Measurements from ENCODE around the gene FAM47E. TPM values are rescaled to one million over a fixed set of nuclear protein-coding genes. Genes with fewer than 3 reads are reported as not detected.

Gene FAM47E
- total RNA-seq, 1 experiment from 2014 or later, result 1.0 TPM

DNA sequence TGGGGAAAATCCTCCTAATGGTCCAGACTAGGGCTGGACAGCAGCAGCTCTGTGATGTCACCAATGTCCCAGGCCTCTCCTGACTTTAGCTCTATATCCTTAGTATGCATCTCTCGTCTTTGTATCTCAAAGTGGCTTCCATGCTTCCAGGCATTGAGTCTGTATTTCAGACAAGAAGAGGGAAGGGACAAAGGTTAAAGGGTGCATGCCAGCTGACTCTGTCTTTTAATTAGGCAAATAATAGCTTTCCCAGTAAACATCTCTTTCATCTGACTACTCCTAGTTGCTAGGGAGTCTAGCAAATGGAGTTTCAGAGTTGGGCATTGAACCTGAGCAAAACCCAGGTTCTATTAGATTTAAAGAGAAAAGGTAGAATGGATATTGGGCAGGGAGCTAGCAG lies 5.4 kb downstream of the FAM47E start:
- H3K4me1 Mint-ChIP-seq (ENCODE audit: insufficient read depth, unreplicated experiment), result no peaks in the 10 kb centered on the region
- peaks cover 22% of the 10 kb centered on the region for H3K27me3 Mint-ChIP-seq (ENCODE audit: insufficient read depth, unreplicated experiment)
- H3K27ac Mint-ChIP-seq (ENCODE audit: low read depth, unreplicated experiment), result no peak overlapping the region
- intact Hi-C loops (cut with micrococcal nuclease), result loop anchor here (10.0 kb wide), 1 partner anchor 118 kb away; no protein-coding TSS in a partner anchor
- no peak for DNase-seq (ENCODE audit: unreplicated experiment)
- CTCF ChIA-PET, result interaction anchor here (1.2 kb wide), 1 partner anchor 30 kb away, joined by 4 read pairs; no protein-coding TSS in a partner anchor
- H3K9me3 Mint-ChIP-seq (ENCODE audit: unreplicated experiment), result no peaks in the 10 kb centered on the region
- H3K4me3 Mint-ChIP-seq (ENCODE audit: unreplicated experiment), result no peak overlapping the region
- H3K36me3 Mint-ChIP-seq (ENCODE audit: insufficient read depth, unreplicated experiment), result no peaks in the 10 kb centered on the region
- TF ChIP-seq, protein P1, sequence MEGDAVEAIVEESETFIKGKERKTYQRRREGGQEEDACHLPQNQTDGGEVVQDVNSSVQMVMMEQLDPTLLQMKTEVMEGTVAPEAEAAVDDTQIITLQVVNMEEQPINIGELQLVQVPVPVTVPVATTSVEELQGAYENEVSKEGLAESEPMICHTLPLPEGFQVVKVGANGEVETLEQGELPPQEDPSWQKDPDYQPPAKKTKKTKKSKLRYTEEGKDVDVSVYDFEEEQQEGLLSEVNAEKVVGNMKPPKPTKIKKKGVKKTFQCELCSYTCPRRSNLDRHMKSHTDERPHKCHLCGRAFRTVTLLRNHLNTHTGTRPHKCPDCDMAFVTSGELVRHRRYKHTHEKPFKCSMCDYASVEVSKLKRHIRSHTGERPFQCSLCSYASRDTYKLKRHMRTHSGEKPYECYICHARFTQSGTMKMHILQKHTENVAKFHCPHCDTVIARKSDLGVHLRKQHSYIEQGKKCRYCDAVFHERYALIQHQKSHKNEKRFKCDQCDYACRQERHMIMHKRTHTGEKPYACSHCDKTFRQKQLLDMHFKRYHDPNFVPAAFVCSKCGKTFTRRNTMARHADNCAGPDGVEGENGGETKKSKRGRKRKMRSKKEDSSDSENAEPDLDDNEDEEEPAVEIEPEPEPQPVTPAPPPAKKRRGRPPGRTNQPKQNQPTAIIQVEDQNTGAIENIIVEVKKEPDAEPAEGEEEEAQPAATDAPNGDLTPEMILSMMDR (IDR thresholded peaks at IDR 0.05; ENCODE audit: unreplicated experiment), result no peak
- no TSS peak for BruUV-seq (replicated peaks)
- POLR2A ChIA-PET, result interaction anchor here (0.6 kb wide), 2 partner anchors 44 to 49 kb away, joined by 3 read pairs; no protein-coding TSS in a partner anchor

DNA sequence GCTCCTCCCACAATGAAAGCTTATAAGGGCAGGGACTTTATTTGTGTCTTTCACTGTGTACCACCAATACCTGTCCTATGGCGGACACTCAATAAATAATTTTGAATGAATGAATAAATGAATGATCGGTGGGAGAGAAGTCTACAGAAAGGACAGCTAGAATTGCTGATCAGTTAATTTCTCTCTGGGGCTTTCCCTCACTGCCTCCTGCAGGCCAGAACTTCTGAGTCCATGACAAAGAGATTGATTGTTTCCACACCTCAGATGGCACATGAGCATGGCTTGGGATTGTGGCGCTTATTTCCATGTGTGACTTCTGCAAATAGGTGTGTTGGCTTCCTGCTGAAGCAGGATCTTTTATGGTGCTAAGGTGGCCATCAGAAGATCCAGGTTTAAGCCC lies 6.3 kb downstream of the FAM47E start:
- no peak for DNase-seq (ENCODE audit: unreplicated experiment)
- Mint-ChIP-seq H3K27me3 (ENCODE audit: insufficient read depth, unreplicated experiment) (peaks cover 22% of the 10 kb centered on the region), H3K27ac (ENCODE audit: low read depth, unreplicated experiment) (no peak overlapping the region), H3K9me3 (ENCODE audit: unreplicated experiment) (no peaks in the 10 kb centered on the region), H3K4me1 (ENCODE audit: insufficient read depth, unreplicated experiment) (no peaks in the 10 kb centered on the region), H3K4me3 (ENCODE audit: unreplicated experiment) (no peak overlapping the region), H3K36me3 (ENCODE audit: insufficient read depth, unreplicated experiment) (no peaks in the 10 kb centered on the region)
- ChIA-PET POLR2A (no interaction called here), CTCF (no interaction called here)
- no TSS peak for BruUV-seq (replicated peaks)
- TF ChIP-seq, protein P1 (IDR thresholded peaks at IDR 0.05; ENCODE audit: unreplicated experiment), result no peak
- intact Hi-C loops (cut with micrococcal nuclease), result loop anchor here (10.0 kb wide), 1 partner anchor 117 kb away; no protein-coding TSS in a partner anchor

DNA sequence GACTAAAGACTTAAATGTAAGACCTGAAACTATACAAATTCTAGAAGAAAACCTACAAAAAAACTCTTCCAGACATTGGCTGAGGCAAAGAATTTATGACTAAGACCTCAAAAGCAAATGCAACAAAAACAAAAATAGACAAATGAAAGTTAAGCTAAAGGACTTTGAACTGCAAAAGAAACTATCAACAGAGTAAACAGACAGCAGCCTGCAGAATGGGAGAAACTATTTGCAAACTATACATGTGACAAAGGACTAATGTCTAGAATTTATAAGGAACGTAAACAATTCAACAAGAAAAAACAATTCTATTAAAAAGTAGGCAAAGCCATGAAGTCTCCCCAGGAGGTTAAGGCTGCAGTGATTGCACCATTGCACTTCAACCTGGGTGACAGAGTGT lies 9.1 kb downstream of the FAM47E start:
- ChIA-PET POLR2A (interaction anchor here (1.0 kb wide), 1 partner anchor 18 kb away, joined by 4 read pairs; no protein-coding TSS in a partner anchor), CTCF (no interaction called here)
- intact Hi-C loops (cut with micrococcal nuclease), result no loop called here
- TF ChIP-seq, protein P1 (IDR thresholded peaks at IDR 0.05; ENCODE audit: unreplicated experiment), result no peak
- Mint-ChIP-seq H3K27me3 (ENCODE audit: insufficient read depth, unreplicated experiment) (no peaks in the 10 kb centered on the region), H3K4me3 (ENCODE audit: unreplicated experiment) (no peak overlapping the region), H3K4me1 (ENCODE audit: insufficient read depth, unreplicated experiment) (no peaks in the 10 kb centered on the region), H3K9me3 (ENCODE audit: unreplicated experiment) (no peaks in the 10 kb centered on the region), H3K27ac (ENCODE audit: low read depth, unreplicated experiment) (no peak overlapping the region), H3K36me3 (ENCODE audit: insufficient read depth, unreplicated experiment) (no peaks in the 10 kb centered on the region)
- BruUV-seq (replicated peaks), result no TSS peak
- no peak for DNase-seq (ENCODE audit: unreplicated experiment)

DNA sequence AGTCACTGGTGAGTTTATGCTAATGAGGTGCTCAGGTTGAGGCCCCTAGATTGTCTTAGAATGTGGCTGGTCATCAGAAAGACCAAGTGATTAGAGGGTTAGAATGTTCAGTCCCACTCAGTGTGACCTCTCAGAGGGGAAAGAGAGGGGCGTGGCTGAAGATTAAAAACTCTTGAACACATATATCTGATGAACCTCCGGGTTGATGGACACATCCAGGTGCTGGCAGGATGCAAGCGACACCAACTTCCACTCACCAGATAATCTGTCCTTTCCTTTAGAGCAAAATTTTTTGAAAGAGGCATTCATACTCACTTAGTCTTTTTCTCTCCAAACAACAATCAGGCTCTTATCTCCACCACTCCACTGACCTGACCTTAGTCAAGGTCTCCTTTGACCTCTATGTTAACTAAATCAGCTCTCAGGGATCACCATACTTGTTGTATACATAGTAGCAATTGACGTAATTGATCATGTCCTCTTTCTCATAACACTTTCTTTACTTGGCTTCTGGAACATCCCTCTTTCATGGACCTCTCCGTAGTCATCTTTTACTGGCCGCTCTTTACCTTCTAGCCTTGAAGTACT lies 14.2 kb downstream of the FAM47E start:
- ChIA-PET CTCF (no interaction called here), POLR2A (no interaction called here)
- H3K27ac Mint-ChIP-seq (ENCODE audit: low read depth, unreplicated experiment), result no peak overlapping the region
- H3K4me1 Mint-ChIP-seq (ENCODE audit: insufficient read depth, unreplicated experiment), result peaks cover 3% of the 10 kb centered on the region
- BruUV-seq (replicated peaks), result no TSS peak
- no peaks in the 10 kb centered on the region for H3K9me3 Mint-ChIP-seq (ENCODE audit: unreplicated experiment)
- no peak for DNase-seq (ENCODE audit: unreplicated experiment)
- intact Hi-C loops (cut with micrococcal nuclease), result no loop called here
- TF ChIP-seq, protein P1 (IDR thresholded peaks at IDR 0.05; ENCODE audit: unreplicated experiment), result no peak
- no peaks in the 10 kb centered on the region for H3K27me3 Mint-ChIP-seq (ENCODE audit: insufficient read depth, unreplicated experiment)
- no peaks in the 10 kb centered on the region for H3K36me3 Mint-ChIP-seq (ENCODE audit: insufficient read depth, unreplicated experiment)
- no peak overlapping the region for H3K4me3 Mint-ChIP-seq (ENCODE audit: unreplicated experiment)

Data from MCF 10A (cell line).